Immature natural killer cell (primary cell): ENCODE data around the gene C17orf113. TPM values are rescaled to one million over a fixed set of nuclear protein-coding genes. Genes with fewer than 3 reads are reported as not detected.

Experiments
- DNase-seq, 3 donors: peaks; one replicate each; pipeline ENCODE4 v3.0.0; 2022; ENCODE audit warnings: mixed read lengths in 1 of 3
- H3K27ac Mint-ChIP-seq, 6 donors: one replicate each; pipeline ENCODE4 v1.8.0; 2020; ENCODE audit warnings: mixed read lengths in 6 of 6, mild to moderate bottlenecking in 5 of 6, inconsistent platforms in 4 of 6, moderate library complexity in 3 of 6
- H3K27me3 Mint-ChIP-seq, 3 donors: one replicate each; pipeline ENCODE4 v1.8.0; 2020 to 2021; ENCODE audit warnings: low read depth in 3 of 3, mild to moderate bottlenecking in 3 of 3, mixed read lengths in 3 of 3, moderate library complexity in 3 of 3, inconsistent platforms in 1 of 3
- H3K36me3 Mint-ChIP-seq, 3 donors: one replicate each; pipeline ENCODE4 v1.8.0; 2020; ENCODE audit warnings: mixed read lengths in 3 of 3, inconsistent platforms in 2 of 3, mild to moderate bottlenecking in 2 of 3
- H3K4me1 Mint-ChIP-seq, 2 donors: one replicate each; pipeline ENCODE4 v1.8.0; 2020; ENCODE audit warnings: inconsistent platforms in 2 of 2, mild to moderate bottlenecking in 2 of 2, mixed read lengths in 2 of 2, moderate library complexity in 1 of 2
- H3K4me3 Mint-ChIP-seq, 5 donors: one replicate each; pipeline ENCODE4 v1.8.0; 2020; ENCODE audit warnings: mild to moderate bottlenecking in 5 of 5, mixed read lengths in 5 of 5, inconsistent platforms in 3 of 5, moderate library complexity in 3 of 5
- H3K9me3 Mint-ChIP-seq, 6 donors: one replicate each; pipeline ENCODE4 v1.8.0; 2020; ENCODE audit warnings: mild to moderate bottlenecking in 6 of 6, mixed read lengths in 6 of 6, inconsistent platforms in 4 of 6, moderate library complexity in 3 of 6
- polyA plus RNA-seq, 3 donors: library from polyadenylated mRNA; unstranded; fragments of 300-500 nt; fragmentation: Illumina TruSeq; gene quantifications; one replicate each; pipeline ENCODE4 v1.2.3, GENCODE V29; 2021

The C17orf113 gene
- polyA plus RNA-seq, 3 donors from 2014 or later: 0.19 to 0.21 TPM; not detected in 1

- no peak for DNase-seq
- Mint-ChIP-seq H3K36me3 (no peaks in the 10 kb centered on the region), H3K27me3 (peaks cover 0 to 3% (median 2%) of the 10 kb centered on the region in 3 donors), H3K9me3 (no peaks in the 10 kb centered on the region), H3K27ac (no peak overlapping the region), H3K4me1 (no peaks in the 10 kb centered on the region), H3K4me3 (no peak overlapping the region)
These were observed 31.2 kb upstream of the C17orf113 start for GRCh38 chr17:42081516-42082129.

- Mint-ChIP-seq H3K4me3 (no peak overlapping the region), H3K27ac (no peak overlapping the region), H3K4me1 (no peaks in the 10 kb centered on the region), H3K36me3 (no peaks in the 10 kb centered on the region), H3K27me3 (peaks cover 0 to 6% (median 2%) of the 10 kb centered on the region in 3 donors), H3K9me3 (no peaks in the 10 kb centered on the region)
- no peak for DNase-seq
These were observed 29.1 kb upstream of the C17orf113 start for GRCh38 chr17:42079541-42079940.

- Mint-ChIP-seq H3K27ac (no peak overlapping the region), H3K9me3 (no peaks in the 10 kb centered on the region), H3K4me3 (no peak overlapping the region), H3K4me1 (no peaks in the 10 kb centered on the region), H3K27me3 (peaks cover 2 to 7% (median 6%) of the 10 kb centered on the region in 3 donors), H3K36me3 (no peaks in the 10 kb centered on the region)
- no peak for DNase-seq
These were observed 28.1 kb upstream of the C17orf113 start for GRCh38 chr17:42078396-42079043.

DNA sequence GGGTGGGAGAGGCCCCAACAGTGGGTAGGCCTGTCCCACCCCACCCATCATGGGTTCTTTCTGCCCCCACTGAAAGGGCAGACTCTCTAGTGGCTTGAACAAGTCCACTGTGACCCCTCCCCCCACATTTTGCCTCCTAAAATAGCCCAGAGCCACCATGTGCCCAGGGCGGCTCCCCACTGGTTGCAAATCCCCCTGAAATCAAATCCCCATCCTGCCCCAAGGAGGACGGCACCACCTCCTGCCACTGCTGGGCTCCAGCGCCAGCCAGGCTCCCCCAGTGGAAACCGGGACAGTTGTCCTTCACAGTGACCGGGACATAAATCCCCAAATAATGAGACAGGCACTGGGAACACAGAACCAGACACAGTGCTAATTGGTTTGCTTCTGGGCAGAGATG lies 27.4 kb upstream of the C17orf113 start:
- Mint-ChIP-seq H3K27ac (no peak overlapping the region), H3K36me3 (no peaks in the 10 kb centered on the region), H3K4me3 (no peak overlapping the region)

GRCh38 chr17:42076797-42077559 lies 26.6 kb upstream of the C17orf113 start:
- H3K4me3 Mint-ChIP-seq: no peak overlapping the region
- peaks cover 0 to 2% of the 10 kb centered on the region in 2 donors for H3K4me1 Mint-ChIP-seq
- DNase-seq: no peak
- H3K36me3 Mint-ChIP-seq: no peaks in the 10 kb centered on the region
- H3K27ac Mint-ChIP-seq: no peak overlapping the region
- no peaks in the 10 kb centered on the region for H3K9me3 Mint-ChIP-seq
- peaks cover 5 to 11% (median 6%) of the 10 kb centered on the region in 3 donors for H3K27me3 Mint-ChIP-seq

More for the DNA sequence above, 27.4 kb upstream of the C17orf113 start:
- H3K27me3 Mint-ChIP-seq: peaks cover 5 to 11% (median 6%) of the 10 kb centered on the region in 3 donors
- DNase-seq: no peak
- H3K4me1 Mint-ChIP-seq: no peaks in the 10 kb centered on the region
- H3K9me3 Mint-ChIP-seq: no peaks in the 10 kb centered on the region

DNA sequence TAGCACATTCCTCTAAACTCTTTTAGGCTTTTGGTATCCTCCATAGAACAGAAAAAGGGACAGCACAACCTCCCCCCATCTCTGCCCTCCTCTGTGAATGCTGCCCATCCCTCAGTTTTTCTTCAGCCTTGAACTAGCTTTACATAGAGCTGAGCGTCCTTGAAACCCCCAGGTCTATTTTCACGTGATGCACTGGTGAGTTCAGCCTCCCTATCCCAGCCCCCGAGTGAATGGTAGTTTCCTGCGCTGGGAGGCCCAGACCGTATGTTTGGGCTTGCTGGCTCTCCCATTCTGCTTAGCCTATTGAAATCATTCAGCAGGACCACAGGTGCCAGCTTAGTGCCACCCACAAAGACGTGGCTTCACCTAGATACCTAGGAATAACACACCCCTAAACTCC lies 25.4 kb upstream of the C17orf113 start:
- H3K27me3 Mint-ChIP-seq: peaks cover 5 to 11% (median 6%) of the 10 kb centered on the region in 3 donors
- no peak overlapping the region for H3K4me3 Mint-ChIP-seq
- H3K27ac Mint-ChIP-seq: no peak overlapping the region
- H3K4me1 Mint-ChIP-seq: peaks cover 0 to 4% of the 10 kb centered on the region in 2 donors
- H3K36me3 Mint-ChIP-seq: no peaks in the 10 kb centered on the region
- no peaks in the 10 kb centered on the region for H3K9me3 Mint-ChIP-seq
- no peak for DNase-seq

- Mint-ChIP-seq H3K36me3 (no peaks in the 10 kb centered on the region), H3K4me1 (peaks cover 0 to 4% of the 10 kb centered on the region in 2 donors), H3K9me3 (no peaks in the 10 kb centered on the region), H3K27me3 (peaks cover 4 to 7% (median 6%) of the 10 kb centered on the region in 3 donors), H3K4me3 (peak overlapping the region in 3 of 5 donors; percentile 27 to 44 (median 27)), H3K27ac (no peak overlapping the region)
- DNase-seq: no peak
These were observed 22.2 kb upstream of the C17orf113 start for GRCh38 chr17:42072323-42073187.

GRCh38 chr17:42071810-42072209 lies 21.4 kb upstream of the C17orf113 start:
- H3K27ac Mint-ChIP-seq: no peak overlapping the region
- DNase-seq: no peak
- peak overlapping the region in 2 of 5 donors; percentile 6 to 38 for H3K4me3 Mint-ChIP-seq
- H3K27me3 Mint-ChIP-seq: peaks cover 4 to 7% (median 6%) of the 10 kb centered on the region in 3 donors
- peaks cover 0 to 4% of the 10 kb centered on the region in 2 donors for H3K4me1 Mint-ChIP-seq
- H3K9me3 Mint-ChIP-seq: no peaks in the 10 kb centered on the region
- no peaks in the 10 kb centered on the region for H3K36me3 Mint-ChIP-seq

- peaks cover 1 to 7% of the 10 kb centered on the region in 2 donors for H3K4me1 Mint-ChIP-seq
- H3K27me3 Mint-ChIP-seq: peaks cover 3 to 8% (median 5%) of the 10 kb centered on the region in 3 donors
- no peaks in the 10 kb centered on the region for H3K36me3 Mint-ChIP-seq
- no peak for DNase-seq
- no peaks in the 10 kb centered on the region for H3K9me3 Mint-ChIP-seq
- no peak overlapping the region for H3K27ac Mint-ChIP-seq
- no peak overlapping the region for H3K4me3 Mint-ChIP-seq
These were observed 18.6 kb upstream of the C17orf113 start for GRCh38 chr17:42068979-42069378.

DNA sequence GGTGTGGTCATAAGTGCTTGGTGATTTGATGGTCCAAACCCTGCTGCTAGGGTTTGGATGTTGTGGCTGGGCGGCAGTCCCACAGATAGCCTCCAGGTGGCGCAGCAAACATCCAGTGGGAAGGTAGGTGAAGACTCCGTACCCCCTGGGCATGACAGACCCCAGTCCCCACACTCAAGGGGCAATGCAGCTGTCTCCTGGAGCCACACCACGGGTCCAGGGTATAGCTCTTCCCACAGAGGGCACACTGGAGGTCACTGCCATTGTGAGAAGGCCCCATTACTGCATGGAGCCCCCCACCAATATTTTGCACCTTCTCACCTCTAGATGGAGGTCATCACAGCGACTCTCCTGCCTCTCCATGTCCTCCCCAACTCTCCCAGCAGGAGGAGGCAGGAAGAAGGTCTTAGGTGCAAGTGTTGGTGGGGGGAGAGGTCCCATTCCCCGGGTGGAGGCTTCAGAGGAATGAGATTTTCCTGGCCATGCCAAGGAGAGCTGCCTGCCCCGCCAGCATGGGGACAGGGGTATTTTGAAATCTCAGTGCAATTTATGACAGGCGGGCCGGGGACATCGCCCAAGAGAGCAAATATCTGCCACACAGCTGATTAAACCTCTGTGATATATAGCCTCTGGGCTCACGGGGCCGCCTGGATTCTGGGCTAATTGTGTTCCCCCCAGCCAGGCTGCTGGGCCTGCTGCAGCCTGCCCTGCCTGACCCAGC lies 17.1 kb upstream of the C17orf113 start:
- Mint-ChIP-seq H3K27me3 (peaks cover 0 to 3% (median 2%) of the 10 kb centered on the region in 3 donors), H3K36me3 (no peaks in the 10 kb centered on the region), H3K4me1 (peaks cover 7 to 14% of the 10 kb centered on the region in 2 donors), H3K4me3 (no peak overlapping the region), H3K9me3 (no peaks in the 10 kb centered on the region), H3K27ac (no peak overlapping the region)
- peak; percentile 45 to 58 (median 51) for DNase-seq

DNA sequence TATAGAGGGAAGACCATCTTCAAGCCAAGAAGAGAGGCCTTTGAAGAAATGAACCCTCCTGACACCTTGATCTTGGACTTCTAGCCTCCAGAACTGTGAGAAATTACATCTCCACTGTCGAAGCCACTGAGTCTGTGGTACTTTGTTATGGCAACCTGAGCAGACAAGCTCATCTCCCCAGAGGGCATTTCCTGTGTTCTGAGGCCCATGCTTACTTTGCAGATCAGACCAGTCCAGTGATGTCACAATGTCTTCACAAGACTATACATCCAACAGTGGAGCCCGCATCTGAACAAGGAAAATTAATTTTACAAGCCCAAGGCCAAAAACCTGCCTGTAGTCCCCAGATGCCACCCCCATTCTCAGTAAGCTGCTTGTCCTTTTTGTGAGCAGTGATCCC lies 14.8 kb upstream of the C17orf113 start:
- Mint-ChIP-seq H3K27me3 (peaks cover 0 to 5% (median 5%) of the 10 kb centered on the region in 3 donors), H3K4me3 (no peak overlapping the region), H3K36me3 (no peaks in the 10 kb centered on the region), H3K27ac (no peak overlapping the region), H3K9me3 (no peaks in the 10 kb centered on the region), H3K4me1 (peaks cover 7 to 10% of the 10 kb centered on the region in 2 donors)
- DNase-seq: no peak

GRCh38 chr17:42062681-42063080 lies 12.3 kb upstream of the C17orf113 start:
- peaks cover 0 to 5% (median 4%) of the 10 kb centered on the region in 3 donors for H3K27me3 Mint-ChIP-seq
- H3K9me3 Mint-ChIP-seq: no peaks in the 10 kb centered on the region
- peaks cover 7 to 10% of the 10 kb centered on the region in 2 donors for H3K4me1 Mint-ChIP-seq
- H3K36me3 Mint-ChIP-seq: no peaks in the 10 kb centered on the region
- H3K4me3 Mint-ChIP-seq: no peak overlapping the region
- no peak overlapping the region for H3K27ac Mint-ChIP-seq
- no peak for DNase-seq
